IPS-20b (cell line): Measurements from ENCODE around the gene DNAJC25.
"Not testable (repeated sequence)": the region's sequence is repeated elsewhere in the genome, so short reads cannot be mapped to it uniquely, and the experiment has no call there.

Experiments used
- H3K27ac ChIP-seq: one replicate; pipeline ENCODE4 v1.5.1; 2013; ENCODE audit warnings: low read length
- H3K27me3 ChIP-seq: 2 replicates; pipeline ENCODE4 v1.6.1; 2013; ENCODE audit warnings: mild to moderate bottlenecking, low read length, inconsistent platforms; ENCODE audit not compliant: insufficient read depth
- H3K36me3 ChIP-seq: 2 replicates; pipeline ENCODE4 v1.6.1; 2013; ENCODE audit warnings: low read depth, mild to moderate bottlenecking, inconsistent platforms, low read length, moderate library complexity; ENCODE audit not compliant: insufficient read depth
- H3K4me1 ChIP-seq: 2 replicates; pipeline ENCODE4 v1.6.1; 2013; ENCODE audit warnings: mild to moderate bottlenecking, control low read depth, inconsistent platforms, low read length, moderate library complexity; ENCODE audit not compliant: insufficient read depth
- H3K4me3 ChIP-seq: 2 replicates; pipeline ENCODE4 v1.5.1; 2013; ENCODE audit warnings: mild to moderate bottlenecking, low read length, inconsistent platforms
- H3K9ac ChIP-seq: 2 replicates; pipeline ENCODE4 v1.6.1; 2013; ENCODE audit warnings: low read depth, mild to moderate bottlenecking, inconsistent platforms, low read length, moderate library complexity
- H3K9me3 ChIP-seq: 2 replicates; pipeline ENCODE4 v1.6.1; 2013; ENCODE audit warnings: mild to moderate bottlenecking, low read depth, low read length, inconsistent platforms; ENCODE audit not compliant: insufficient read depth

DNAJC25 gene

GRCh38 chr9:111604054-111604615 is 27.0 kb upstream of the DNAJC25 start:
- no peak overlapping the region for H3K4me3 ChIP-seq
- H3K36me3 ChIP-seq, result no peaks in the 10 kb centered on the region
- H3K27ac ChIP-seq, result no peak overlapping the region
- H3K27me3 ChIP-seq, result peaks cover 20% of the 10 kb centered on the region; the same call in 1 of the 2 replicates
- no peaks in the 10 kb centered on the region for H3K9me3 ChIP-seq
- no peak overlapping the region for H3K9ac ChIP-seq
- no peaks in the 10 kb centered on the region for H3K4me1 ChIP-seq

- Histone ChIP-seq H3K4me1 (no peaks in the 10 kb centered on the region), H3K36me3 (no peaks in the 10 kb centered on the region), H3K27me3 (peaks cover 12% of the 10 kb centered on the region; the same call in 1 of the 2 replicates), H3K4me3 (no peak overlapping the region), H3K9ac (no peak overlapping the region), H3K9me3 (no peaks in the 10 kb centered on the region), H3K27ac (no peak overlapping the region)
These were observed 26.0 kb upstream of the DNAJC25 start for GRCh38 chr9:111605041-111605559.

GRCh38 chr9:111610149-111610548 is 21.0 kb upstream of the DNAJC25 start:
- H3K9ac ChIP-seq, result no peak overlapping the region
- H3K36me3 ChIP-seq, result no peaks in the 10 kb centered on the region
- H3K4me1 ChIP-seq, result no peaks in the 10 kb centered on the region
- no peaks in the 10 kb centered on the region for H3K27me3 ChIP-seq
- H3K9me3 ChIP-seq, result no peaks in the 10 kb centered on the region
- H3K27ac ChIP-seq, result no peak overlapping the region
- H3K4me3 ChIP-seq, result no peak overlapping the region

GRCh38 chr9:111610845-111611244 is 20.3 kb upstream of the DNAJC25 start:
- H3K9me3 ChIP-seq, result no peaks in the 10 kb centered on the region
- H3K9ac ChIP-seq, result no peak overlapping the region
- no peaks in the 10 kb centered on the region for H3K36me3 ChIP-seq
- no peak overlapping the region for H3K4me3 ChIP-seq
- H3K27ac ChIP-seq, result no peak overlapping the region
- no peaks in the 10 kb centered on the region for H3K27me3 ChIP-seq
- H3K4me1 ChIP-seq, result no peaks in the 10 kb centered on the region

GRCh38 chr9:111613436-111614040 is 17.6 kb upstream of the DNAJC25 start:
- no peaks in the 10 kb centered on the region for H3K4me1 ChIP-seq
- H3K4me3 ChIP-seq, result no peak overlapping the region
- H3K27me3 ChIP-seq, result no peaks in the 10 kb centered on the region
- H3K36me3 ChIP-seq, result no peaks in the 10 kb centered on the region
- no peaks in the 10 kb centered on the region for H3K9me3 ChIP-seq
- no peak overlapping the region for H3K9ac ChIP-seq
- no peak overlapping the region for H3K27ac ChIP-seq

- Histone ChIP-seq H3K9ac (no peak overlapping the region), H3K4me3 (no peak overlapping the region), H3K9me3 (no peaks in the 10 kb centered on the region)
These were observed 15.2 kb upstream of the DNAJC25 start for GRCh38 chr9:111615928-111616327.

GRCh38 chr9:111617349-111617748 is 13.8 kb upstream of the DNAJC25 start:
- not testable (repeated sequence) for H3K4me3 ChIP-seq, H3K27ac ChIP-seq, H3K9me3 ChIP-seq, H3K4me1 ChIP-seq, H3K36me3 ChIP-seq, H3K9ac ChIP-seq, H3K27me3 ChIP-seq

More at GRCh38 chr9:111615928-111616327, 15.2 kb upstream of the DNAJC25 start:
- H3K27ac ChIP-seq, result no peak overlapping the region
- H3K36me3 ChIP-seq, result no peaks in the 10 kb centered on the region
- H3K27me3 ChIP-seq, result no peaks in the 10 kb centered on the region
- H3K4me1 ChIP-seq, result no peaks in the 10 kb centered on the region

GRCh38 chr9:111621895-111622480 is 9.1 kb upstream of the DNAJC25 start:
- Histone ChIP-seq H3K9ac (no peak overlapping the region), H3K4me1 (no peaks in the 10 kb centered on the region), H3K27me3 (no peaks in the 10 kb centered on the region), H3K36me3 (no peaks in the 10 kb centered on the region), H3K27ac (no peak overlapping the region), H3K4me3 (no peak overlapping the region), H3K9me3 (no peaks in the 10 kb centered on the region)

- Histone ChIP-seq H3K27me3 (no peaks in the 10 kb centered on the region), H3K9ac (no peak overlapping the region), H3K4me3 (no peak overlapping the region)
These were observed 8.5 kb upstream of the DNAJC25 start for GRCh38 chr9:111622626-111623025.

GRCh38 chr9:111627260-111627963 is 3.7 kb upstream of the DNAJC25 start:
- Histone ChIP-seq H3K4me3 (no peak overlapping the region), H3K9ac (no peak overlapping the region), H3K27ac (no peak overlapping the region), H3K27me3 (no peaks in the 10 kb centered on the region), H3K4me1 (peaks cover 5% of the 10 kb centered on the region), H3K9me3 (no peaks in the 10 kb centered on the region), H3K36me3 (no peaks in the 10 kb centered on the region)

More at GRCh38 chr9:111622626-111623025, 8.5 kb upstream of the DNAJC25 start:
- Histone ChIP-seq H3K36me3 (no peaks in the 10 kb centered on the region), H3K9me3 (no peaks in the 10 kb centered on the region), H3K27ac (no peak overlapping the region), H3K4me1 (no peaks in the 10 kb centered on the region)

GRCh38 chr9:111628411-111628810 is 2.7 kb upstream of the DNAJC25 start:
- no peaks in the 10 kb centered on the region for H3K9me3 ChIP-seq
- H3K27me3 ChIP-seq, result no peaks in the 10 kb centered on the region
- no peaks in the 10 kb centered on the region for H3K36me3 ChIP-seq
- peaks cover 10% of the 10 kb centered on the region for H3K4me1 ChIP-seq
- no peak overlapping the region for H3K27ac ChIP-seq
- H3K4me3 ChIP-seq, result no peak overlapping the region
- H3K9ac ChIP-seq, result no peak overlapping the region
